HG02798 (cell line): ENCODE data around the gene HS2ST1.
"Not testable (repeated sequence)": the region's sequence is repeated elsewhere in the genome, so short reads cannot be mapped to it uniquely, and the experiment has no call there.

ENCODE experiments used
- ATAC-seq: cut with Tn5 transposase; IDR thresholded peaks from one replicate; pipeline ENCODE4 v1.9.1; 2021; ENCODE audit warnings: mild to moderate bottlenecking; ENCODE audit not compliant: unreplicated experiment, poor library complexity

Gene HS2ST1

GRCh38 chr1:86965012-86965826, 50.8 kb downstream of the HS2ST1 start:
- ATAC-seq, result no peak

GRCh38 chr1:86965827-86966182, 51.4 kb downstream of the HS2ST1 start:
- ATAC-seq, result peak; percentile 74

- no peak for ATAC-seq
These were observed 56.5 kb downstream of the HS2ST1 start for GRCh38 chr1:86970938-86971337.

GRCh38 chr1:86971778-86972177, 57.3 kb downstream of the HS2ST1 start:
- ATAC-seq, result no peak

GRCh38 chr1:86972262-86972661, 57.8 kb downstream of the HS2ST1 start:
- no peak for ATAC-seq

GRCh38 chr1:86975993-86976550, 61.6 kb downstream of the HS2ST1 start:
- no peak for ATAC-seq

- ATAC-seq, result no peak
These were observed 62.2 kb downstream of the HS2ST1 start for GRCh38 chr1:86976664-86977063.

- no peak for ATAC-seq
These were observed 67.2 kb downstream of the HS2ST1 start for GRCh38 chr1:86981482-86982213.

GRCh38 chr1:86983677-86984076, 69.2 kb downstream of the HS2ST1 start:
- not testable (repeated sequence) for ATAC-seq

- ATAC-seq, result no peak
These were observed 73.0 kb downstream of the HS2ST1 start for GRCh38 chr1:86987446-86987845.

- no peak for ATAC-seq
These were observed 74.4 kb downstream of the HS2ST1 start for GRCh38 chr1:86988835-86989234.

GRCh38 chr1:86989690-86990089, 75.3 kb downstream of the HS2ST1 start:
- ATAC-seq, result not testable (repeated sequence)

GRCh38 chr1:86990826-86991225, 76.4 kb downstream of the HS2ST1 start:
- ATAC-seq, result no peak

- no peak for ATAC-seq
These were observed 77.2 kb downstream of the HS2ST1 start for GRCh38 chr1:86991549-86992186.

GRCh38 chr1:86992861-86993260, 78.4 kb downstream of the HS2ST1 start:
- no peak for ATAC-seq

GRCh38 chr1:86993269-86993985, 79.0 kb downstream of the HS2ST1 start:
- no peak for ATAC-seq

- no peak for ATAC-seq
These were observed 79.6 kb downstream of the HS2ST1 start for GRCh38 chr1:86994061-86994460.

GRCh38 chr1:86997538-86997937, 83.1 kb downstream of the HS2ST1 start:
- ATAC-seq, result no peak

GRCh38 chr1:86998280-86998679, 83.8 kb downstream of the HS2ST1 start:
- no peak for ATAC-seq

GRCh38 chr1:86998727-86999126, 84.3 kb downstream of the HS2ST1 start:
- no peak for ATAC-seq
